ES-I3 (cell line): ENCODE measurements around the gene STX16.
A peak's percentile ranks its signal among the peaks of the same experiment; 100 is the strongest.

Source experiments
- H3K36me3 ChIP-seq: 2 replicates; pipeline ENCODE4 v1.6.1; 2013; ENCODE audit warnings: mild to moderate bottlenecking, low read length, control low read depth, moderate library complexity; ENCODE audit not compliant: insufficient read depth
- H3K4me1 ChIP-seq: 2 replicates; pipeline ENCODE4 v1.6.1; 2013; ENCODE audit warnings: mild to moderate bottlenecking, control low read depth, low read length; ENCODE audit not compliant: insufficient read depth
- H3K9ac ChIP-seq: 2 replicates; pipeline ENCODE4 v1.6.1; 2013; ENCODE audit warnings: low read depth, mild to moderate bottlenecking, low read length, moderate library complexity
- H3K9me3 ChIP-seq: 2 replicates; pipeline ENCODE4 v1.6.1; 2013; ENCODE audit warnings: mild to moderate bottlenecking, low read length, moderate library complexity; ENCODE audit not compliant: control insufficient read depth, insufficient read depth

Gene STX16

DNA sequence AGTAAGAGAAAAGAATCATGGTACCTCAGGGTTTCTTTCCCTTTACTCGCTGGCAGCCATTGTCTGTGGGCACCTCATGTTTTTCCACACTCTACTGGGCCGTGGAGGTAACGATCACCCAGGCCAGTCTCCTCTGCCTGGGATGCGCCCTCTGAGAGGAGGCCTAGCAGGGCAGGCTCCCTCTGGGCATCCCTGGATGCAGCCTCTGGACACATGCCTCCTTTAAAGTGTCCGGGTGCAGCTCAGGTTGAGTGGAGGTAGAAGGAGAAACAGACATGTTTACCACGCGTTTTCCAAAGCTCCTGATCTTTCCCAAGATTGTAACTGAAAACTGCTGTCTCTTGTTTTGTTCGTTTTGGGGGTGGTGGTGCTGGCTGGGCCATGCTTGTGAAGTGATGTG, 27.7 kb downstream of the STX16 start:
- peaks cover 7% of the 10 kb centered on the region for H3K4me1 ChIP-seq
- H3K36me3 ChIP-seq = peaks cover 15% of the 10 kb centered on the region
- no peak overlapping the region for H3K9ac ChIP-seq
- no peaks in the 10 kb centered on the region for H3K9me3 ChIP-seq

DNA sequence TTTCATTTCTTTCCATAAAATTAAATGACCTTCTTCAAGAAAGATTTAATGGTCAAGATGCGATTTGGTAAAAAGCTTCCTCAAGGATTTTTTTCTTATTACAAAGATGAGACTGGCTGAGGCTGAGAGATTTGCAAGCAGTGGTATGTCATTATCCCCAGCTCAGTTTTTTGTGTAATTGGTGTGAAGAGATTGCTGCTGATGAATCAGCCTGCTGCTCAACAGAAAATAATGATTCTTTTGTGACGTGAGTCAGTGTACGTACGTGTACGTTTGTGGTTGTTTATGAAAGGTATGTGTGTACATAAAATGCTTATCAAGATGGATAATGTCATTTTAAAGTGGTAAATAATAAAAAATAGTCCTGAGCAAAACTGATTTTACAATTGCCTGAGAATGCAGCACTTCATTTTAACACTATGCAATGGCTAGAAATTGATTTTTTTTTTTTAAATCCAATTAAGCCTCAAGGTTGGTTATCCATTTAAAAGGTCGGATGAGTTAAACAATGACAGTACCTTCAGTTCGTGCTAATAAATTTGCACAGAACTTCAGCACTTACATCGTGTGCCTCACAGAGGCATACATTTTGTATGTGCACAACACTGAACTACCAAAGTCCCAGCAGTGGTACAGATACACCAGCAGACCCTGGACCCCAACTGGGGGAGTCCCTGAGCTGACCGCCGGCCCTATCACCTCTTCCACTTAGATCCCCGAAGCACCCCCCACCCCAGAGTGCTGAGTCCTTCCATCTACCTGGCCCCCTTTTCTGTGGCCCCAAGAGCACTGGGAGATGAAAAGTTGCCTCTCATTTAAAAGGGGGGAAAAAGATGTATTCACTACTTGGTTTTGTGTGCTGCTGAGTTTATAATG, 31.8 kb downstream of the STX16 start:
- H3K9ac ChIP-seq = no peak overlapping the region
- peaks cover 10% of the 10 kb centered on the region for H3K36me3 ChIP-seq
- no peaks in the 10 kb centered on the region for H3K4me1 ChIP-seq
- H3K9me3 ChIP-seq = no peaks in the 10 kb centered on the region

DNA sequence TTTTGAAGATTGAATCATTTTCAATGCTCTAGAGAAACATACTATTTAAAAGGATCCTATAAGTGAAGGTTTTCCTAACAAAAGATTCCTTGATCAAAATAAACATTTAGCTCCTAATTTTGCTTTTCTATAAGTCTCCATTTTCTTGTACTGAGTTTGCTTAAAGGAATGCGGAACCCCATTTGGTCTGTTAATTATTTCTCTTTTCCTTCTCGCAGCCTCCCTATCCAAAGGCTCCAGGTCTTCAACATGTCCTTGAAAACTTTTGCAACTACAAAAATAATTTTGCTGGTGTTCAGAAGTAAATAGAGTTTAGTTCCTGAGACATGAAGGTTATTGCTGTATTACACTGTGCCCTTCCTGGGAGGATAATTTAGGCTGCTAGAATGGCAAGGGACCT, 33.2 kb downstream of the STX16 start:
- Histone ChIP-seq H3K9ac (no peak overlapping the region), H3K36me3 (peaks cover 5% of the 10 kb centered on the region; the same call in 1 of the 2 replicates), H3K9me3 (no peaks in the 10 kb centered on the region), H3K4me1 (peaks cover 7% of the 10 kb centered on the region)

DNA sequence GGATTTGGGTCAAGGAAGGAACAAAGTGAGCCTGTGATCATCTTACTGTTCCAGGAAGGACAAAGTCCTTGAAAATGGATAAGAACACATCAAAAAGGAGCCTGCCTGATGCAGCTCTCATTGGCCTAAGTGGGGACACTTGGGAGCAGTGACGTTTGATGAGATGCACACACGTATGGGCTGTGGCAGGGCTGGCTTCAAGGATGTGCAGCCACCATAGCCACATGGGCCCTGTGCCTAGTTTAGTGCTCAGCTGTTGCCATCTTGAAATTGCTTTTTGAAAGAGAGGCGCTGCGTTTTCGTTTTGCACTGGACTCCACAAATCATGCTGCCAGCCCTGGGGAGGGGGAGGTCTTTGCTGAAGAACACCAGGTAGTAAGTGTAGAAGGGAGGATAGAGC, 34.9 kb downstream of the STX16 start:
- Histone ChIP-seq H3K36me3 (no peaks in the 10 kb centered on the region; the same call in 1 of the 2 replicates), H3K4me1 (peaks cover 14% of the 10 kb centered on the region), H3K9me3 (no peaks in the 10 kb centered on the region), H3K9ac (no peak overlapping the region)

DNA sequence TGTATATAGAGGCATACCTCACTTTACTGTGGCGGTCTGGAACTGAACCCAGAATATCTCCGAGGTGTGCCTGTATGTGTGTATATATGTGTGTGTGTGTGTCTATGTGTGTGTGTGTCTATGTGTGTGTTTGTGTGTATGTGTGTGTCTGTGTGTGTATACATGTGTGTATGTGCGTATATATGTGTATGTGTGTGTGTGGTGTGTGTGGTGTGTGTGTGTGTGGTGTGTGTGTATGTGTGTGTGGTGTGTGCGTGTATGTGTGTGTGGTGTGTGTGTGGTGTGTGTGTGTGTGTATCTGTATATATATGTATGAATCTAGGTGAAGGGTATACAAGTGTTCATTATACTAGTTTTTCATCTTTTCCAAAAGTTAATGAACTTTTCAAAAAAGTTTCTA, 37.3 kb downstream of the STX16 start:
- H3K4me1 ChIP-seq = peaks cover 27% of the 10 kb centered on the region

DNA sequence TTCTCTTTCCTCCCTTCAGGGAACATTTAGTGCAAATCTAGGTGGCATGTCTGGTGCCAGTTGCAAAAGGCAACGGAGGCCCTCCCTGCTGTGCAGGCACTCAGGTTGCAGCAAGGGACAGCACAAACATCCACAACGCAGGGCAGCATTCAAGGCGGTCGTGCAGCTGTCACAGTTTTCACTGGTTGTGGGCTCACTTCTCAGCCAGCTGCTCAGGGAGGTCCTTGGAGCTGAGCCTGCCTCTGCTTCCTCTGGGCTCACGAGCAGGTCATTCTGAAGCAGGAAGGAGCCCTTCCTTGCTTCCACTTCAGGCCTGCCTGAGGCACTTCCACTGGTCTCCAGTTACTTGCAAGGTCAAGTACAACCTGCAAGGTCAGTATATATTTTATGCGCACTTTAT, 37.8 kb downstream of the STX16 start:
- Histone ChIP-seq H3K36me3 (no peaks in the 10 kb centered on the region; the same call in 1 of the 2 replicates), H3K9ac (no peak overlapping the region), H3K9me3 (no peaks in the 10 kb centered on the region), H3K4me1 (peaks cover 29% of the 10 kb centered on the region)

More for the DNA sequence above, 37.3 kb downstream of the STX16 start:
- no peaks in the 10 kb centered on the region for H3K9me3 ChIP-seq
- H3K36me3 ChIP-seq = no peaks in the 10 kb centered on the region; the same call in 1 of the 2 replicates
- H3K9ac ChIP-seq = no peak overlapping the region

DNA sequence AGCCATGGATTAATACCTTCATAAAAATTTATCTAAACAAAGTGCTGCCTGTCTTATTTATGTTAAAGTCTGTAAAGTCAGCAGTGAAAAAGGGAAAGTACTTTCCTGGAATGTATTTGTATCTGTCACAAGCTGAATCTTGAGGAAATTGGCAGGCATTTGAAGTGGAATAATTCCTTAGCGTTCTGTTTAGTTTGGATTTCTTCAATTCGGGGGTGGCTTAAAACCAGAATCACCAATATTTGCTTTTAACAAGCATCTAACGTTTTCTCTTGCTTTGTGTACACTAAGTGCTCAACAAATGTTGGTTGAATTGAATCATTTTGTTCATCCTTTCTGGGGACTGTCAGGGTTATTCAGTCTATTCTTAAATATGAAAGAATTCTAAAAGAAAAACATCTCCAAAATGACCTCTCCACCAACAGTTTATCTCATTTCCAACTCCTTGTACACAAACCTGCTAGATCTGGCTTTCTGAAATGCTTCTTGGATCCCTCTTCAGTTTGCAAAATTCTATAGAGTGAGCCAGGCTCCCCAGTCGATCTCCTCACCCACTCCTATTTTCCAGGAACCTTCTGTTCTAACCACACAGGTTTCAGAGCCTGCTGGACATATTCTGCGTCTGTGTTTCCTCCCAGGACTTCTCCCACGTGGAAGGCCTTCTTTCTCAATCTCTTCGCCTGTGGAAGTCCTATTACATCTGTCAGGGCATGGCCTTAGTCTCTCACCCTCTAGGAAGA, 39.5 kb downstream of the STX16 start:
- Histone ChIP-seq H3K9ac (no peak overlapping the region), H3K9me3 (no peaks in the 10 kb centered on the region), H3K4me1 (peaks cover 29% of the 10 kb centered on the region), H3K36me3 (no peaks in the 10 kb centered on the region; the same call in 1 of the 2 replicates)

- peaks cover 29% of the 10 kb centered on the region for H3K4me1 ChIP-seq
- H3K36me3 ChIP-seq = no peaks in the 10 kb centered on the region; the same call in 1 of the 2 replicates
- no peak overlapping the region; the same call in 1 of the 2 replicates for H3K9ac ChIP-seq
- H3K9me3 ChIP-seq = no peaks in the 10 kb centered on the region
Observed at GRCh38 chr20:58691773-58692578, 40.9 kb downstream of the STX16 start.

DNA sequence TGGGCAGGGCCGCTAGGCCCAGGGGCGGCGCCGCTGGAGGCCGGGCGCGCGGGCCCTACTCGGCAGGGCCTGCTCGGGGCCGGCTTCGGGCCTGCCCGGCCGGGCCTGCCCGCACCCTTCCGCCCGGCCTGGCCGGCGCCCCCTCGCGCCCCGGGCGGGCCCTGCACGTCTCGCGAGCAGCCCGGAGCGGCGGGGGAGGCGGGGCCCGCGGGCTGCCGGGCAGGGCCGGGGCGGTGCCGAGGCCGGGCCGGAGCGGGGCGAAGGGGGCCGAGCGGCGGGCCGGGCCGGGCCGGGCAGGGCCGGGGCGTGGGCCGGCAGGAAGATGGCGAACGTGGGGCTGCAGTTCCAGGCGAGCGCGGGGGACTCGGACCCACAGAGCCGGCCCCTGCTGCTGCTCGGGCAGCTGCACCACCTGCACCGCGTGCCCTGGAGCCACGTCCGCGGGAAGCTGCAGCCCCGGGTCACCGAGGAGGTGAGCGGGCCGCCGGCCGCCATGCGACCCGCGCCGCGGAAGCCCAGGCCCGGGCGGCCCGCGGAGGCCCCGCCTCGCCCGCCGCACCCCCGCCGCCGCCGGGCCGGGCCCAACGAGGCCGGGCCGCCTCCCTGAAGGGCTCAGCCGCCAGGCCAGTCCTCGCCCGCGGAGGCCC, 41.6 kb downstream of the STX16 start, which contains the start of gene NPEPL1:
Gene NPEPL1, plus strand, starts transcription at position 222 of the 647 bp plus-strand sequence. Its CDS starts 101 bp downstream, at position 323.
- H3K36me3 ChIP-seq = no peaks in the 10 kb centered on the region; the same call in 1 of the 2 replicates
- no peaks in the 10 kb centered on the region for H3K9me3 ChIP-seq
- peaks cover 29% of the 10 kb centered on the region for H3K4me1 ChIP-seq

DNA sequence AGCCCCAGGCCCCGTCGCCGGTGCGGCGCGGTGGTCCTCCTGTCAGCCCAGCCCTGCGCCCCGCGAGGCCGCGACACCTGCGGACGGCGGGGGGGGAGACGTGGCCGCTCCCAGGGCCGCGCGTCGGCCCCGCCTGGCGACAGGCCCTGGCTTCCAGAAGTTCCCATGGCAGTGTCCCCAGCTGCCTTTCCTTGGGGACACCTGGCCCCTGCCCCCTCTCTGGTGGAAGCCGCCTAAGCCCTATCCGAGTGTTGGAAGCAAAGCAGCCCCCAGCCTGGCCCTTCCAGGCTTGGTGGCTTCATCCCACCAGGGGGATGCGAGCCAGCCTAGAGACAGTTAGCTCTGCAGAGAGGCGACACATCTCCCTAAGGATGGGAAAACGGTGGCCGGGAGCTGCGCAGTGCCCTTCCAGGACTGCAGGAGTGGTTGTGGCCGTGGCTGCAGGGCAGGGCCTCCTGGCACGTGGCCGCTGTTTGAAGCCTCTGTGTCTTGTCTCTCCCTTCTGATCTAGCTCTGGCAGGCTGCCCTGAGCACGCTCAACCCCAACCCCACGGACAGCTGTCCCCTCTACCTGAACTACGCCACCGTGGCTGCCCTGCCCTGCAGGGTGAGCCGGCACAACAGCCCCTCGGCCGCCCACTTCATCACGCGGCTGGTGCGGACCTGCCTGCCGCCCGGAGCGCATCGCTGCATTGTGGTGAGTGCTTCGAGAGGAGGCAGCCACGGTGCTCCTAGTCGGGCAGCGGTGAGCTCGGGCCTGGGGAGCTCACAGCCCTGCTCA, 42.3 kb downstream of the STX16 start:
- H3K9ac ChIP-seq = peak overlapping the region; percentile 29; the same call in 1 of the 2 replicates
- H3K9me3 ChIP-seq = no peaks in the 10 kb centered on the region
- H3K4me1 ChIP-seq = peaks cover 28% of the 10 kb centered on the region
- H3K36me3 ChIP-seq = no peaks in the 10 kb centered on the region; the same call in 1 of the 2 replicates

More for the DNA sequence above, 41.6 kb downstream of the STX16 start, which contains the start of gene NPEPL1:
- peak within 1 kb of the TSS; percentile 29; the same call in 1 of the 2 replicates for H3K9ac ChIP-seq

DNA sequence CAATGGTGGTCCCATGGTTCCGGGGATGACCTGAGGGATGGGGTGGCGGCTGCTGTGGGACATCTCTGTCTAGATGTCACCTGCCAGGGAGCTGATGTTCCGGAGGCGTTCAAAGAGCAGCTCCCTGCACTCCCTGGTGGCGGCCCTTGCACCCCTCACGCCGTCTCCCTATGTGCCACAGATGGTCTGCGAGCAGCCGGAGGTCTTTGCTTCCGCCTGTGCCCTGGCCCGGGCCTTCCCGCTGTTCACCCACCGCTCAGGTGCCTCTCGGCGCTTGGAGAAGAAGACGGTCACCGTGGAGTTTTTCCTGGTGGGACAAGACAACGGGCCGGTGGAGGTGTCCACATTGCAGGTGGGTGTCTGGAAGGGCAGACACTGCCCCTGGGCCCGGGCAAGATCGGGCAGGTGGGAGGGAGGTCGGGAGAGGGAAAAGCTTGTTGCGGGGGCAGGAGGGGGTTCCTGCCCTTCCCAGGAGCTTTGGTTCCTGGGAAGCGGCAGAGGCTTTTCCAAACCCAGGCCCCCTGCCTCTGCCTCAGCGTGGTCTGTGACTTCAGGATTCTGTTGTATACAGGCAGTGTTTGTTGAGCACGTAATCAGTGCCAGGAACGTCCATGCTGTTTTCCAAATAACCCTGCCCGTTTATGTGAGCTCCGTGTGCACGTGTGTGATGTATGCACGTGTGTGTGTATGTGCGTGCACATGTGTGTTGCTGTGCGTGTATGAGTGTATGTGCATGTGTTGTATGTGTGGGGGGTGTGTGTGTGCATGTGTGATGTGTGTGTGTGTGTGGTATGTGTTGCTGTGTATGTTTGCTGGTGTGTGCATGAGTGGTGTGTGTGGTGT, 43.4 kb downstream of the STX16 start:
- Histone ChIP-seq H3K9ac (no peak overlapping the region), H3K36me3 (peaks cover 3% of the 10 kb centered on the region), H3K4me1 (peaks cover 21% of the 10 kb centered on the region), H3K9me3 (no peaks in the 10 kb centered on the region)

- Histone ChIP-seq H3K4me1 (peaks cover 21% of the 10 kb centered on the region), H3K36me3 (peaks cover 3% of the 10 kb centered on the region), H3K9me3 (no peaks in the 10 kb centered on the region), H3K9ac (no peak overlapping the region)
Observed at GRCh38 chr20:58695084-58695722, 44.1 kb downstream of the STX16 start.
